Stomach (tissue), 4 donors: ENCODE results near the gene CABLES1.

ENCODE experiments used
- EP300 ChIP-seq: sonication (generic); formaldehyde crosslinking; IDR thresholded peaks from one replicate; pipeline ENCODE4 v1.6.1; 2017; ENCODE audit warnings: antibody characterized with exemption
- TF ChIP-seq, protein P1 (sequence below), 7 experiments: fragments of 450-650 bp in 4 of 7; fragments of 200-600 bp in 3 of 7; sonication (generic) in 3 of 7; IDR thresholded peaks; one replicate each; pipeline ENCODE4 v1.5.1; 2016 to 2019; ENCODE audit warnings: antibody characterized with exemption in 7 of 7, control low read depth in 2 of 7, mild to moderate bottlenecking in 1 of 7

DNA sequence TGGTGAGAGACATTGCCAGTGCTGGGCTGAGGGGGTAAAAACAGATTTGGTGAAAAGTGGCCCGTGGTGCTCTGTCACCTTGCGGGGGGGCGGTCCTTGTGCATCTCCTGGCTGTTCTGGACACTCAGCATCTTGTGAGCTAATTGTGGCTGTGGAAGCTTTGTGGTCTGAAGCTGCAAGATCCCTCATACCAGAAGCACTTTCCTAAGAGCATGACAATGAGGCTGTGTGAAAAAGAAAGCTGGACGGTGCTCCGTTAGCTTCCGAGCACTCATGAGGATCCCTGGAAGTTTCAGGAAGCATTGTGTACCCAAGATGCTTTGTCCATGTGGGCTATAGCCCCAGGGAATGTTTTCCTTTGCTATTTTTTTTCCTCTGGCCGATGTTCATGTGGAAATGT is 74.5 kb downstream of the CABLES1 start:
- TF ChIP-seq, protein P1, sequence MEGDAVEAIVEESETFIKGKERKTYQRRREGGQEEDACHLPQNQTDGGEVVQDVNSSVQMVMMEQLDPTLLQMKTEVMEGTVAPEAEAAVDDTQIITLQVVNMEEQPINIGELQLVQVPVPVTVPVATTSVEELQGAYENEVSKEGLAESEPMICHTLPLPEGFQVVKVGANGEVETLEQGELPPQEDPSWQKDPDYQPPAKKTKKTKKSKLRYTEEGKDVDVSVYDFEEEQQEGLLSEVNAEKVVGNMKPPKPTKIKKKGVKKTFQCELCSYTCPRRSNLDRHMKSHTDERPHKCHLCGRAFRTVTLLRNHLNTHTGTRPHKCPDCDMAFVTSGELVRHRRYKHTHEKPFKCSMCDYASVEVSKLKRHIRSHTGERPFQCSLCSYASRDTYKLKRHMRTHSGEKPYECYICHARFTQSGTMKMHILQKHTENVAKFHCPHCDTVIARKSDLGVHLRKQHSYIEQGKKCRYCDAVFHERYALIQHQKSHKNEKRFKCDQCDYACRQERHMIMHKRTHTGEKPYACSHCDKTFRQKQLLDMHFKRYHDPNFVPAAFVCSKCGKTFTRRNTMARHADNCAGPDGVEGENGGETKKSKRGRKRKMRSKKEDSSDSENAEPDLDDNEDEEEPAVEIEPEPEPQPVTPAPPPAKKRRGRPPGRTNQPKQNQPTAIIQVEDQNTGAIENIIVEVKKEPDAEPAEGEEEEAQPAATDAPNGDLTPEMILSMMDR (IDR thresholded peaks at IDR 0.05) = no peak
- no peak for TF ChIP-seq EP300
